ENCODE measurements around the gene CCDC66. TPM values are rescaled to one million over a fixed set of nuclear protein-coding genes. Genes with fewer than 3 reads are reported as not detected.

CCDC66 gene
- total RNA-seq, 4 donors from 2014 or later = 13.1 to 48.1 (median 21.4) TPM

- no peak overlapping the region for H3K27ac ChIP-seq
- H3K27me3 ChIP-seq = no peaks in the 10 kb centered on the region
- H3K9me3 ChIP-seq = no peaks in the 10 kb centered on the region
- in situ Hi-C loops (cut with MboI; ENCODE audit: low pct_ligation_motif_present in 1 of 4, low pct_unique_long_range_greater_than_20kb in 1 of 4, low sequenced_read_pairs in 3 of 4) = no loop called here
- no peak for DNase-seq
- TF ChIP-seq POLR2A (IDR thresholded peaks at IDR 0.05) (no peak), POLR2AphosphoS5 (IDR thresholded peaks at IDR 0.05) (no peak), CTCF (IDR thresholded peaks at IDR 0.05) (no peak), EP300 (IDR thresholded peaks at IDR 0.05; ENCODE audit: low read depth) (no peak)
- 83% methylated on average over 2 of the region's 2 CpGs for WGBS, 2 donors (ENCODE audit: low coverage in 1 of 2)
- intact Hi-C loops (cut with DNase I; ENCODE audit: low total_unique reads) = no loop called here
- peaks cover 0 to 16% (median 8%) of the 10 kb centered on the region in 4 donors for H3K36me3 ChIP-seq
- peaks cover 0 to 10% (median 4%) of the 10 kb centered on the region in 4 donors for H3K4me1 ChIP-seq
- H3K4me3 ChIP-seq = no peak overlapping the region
Observed at GRCh38 chr3:56616478-56617006, 59.6 kb downstream of the CCDC66 start.

GRCh38 chr3:56620371-56620770 is 63.4 kb downstream of the CCDC66 start:
- intact Hi-C loops (cut with DNase I; ENCODE audit: low total_unique reads) (no loop called here), in situ Hi-C loops (cut with MboI; ENCODE audit: low pct_ligation_motif_present in 1 of 4, low pct_unique_long_range_greater_than_20kb in 1 of 4, low sequenced_read_pairs in 3 of 4) (no loop called here)
- no peak overlapping the region for H3K27ac ChIP-seq
- 86 to 89% methylated on average over 2 of the region's 2 CpGs for WGBS, 2 donors (ENCODE audit: low coverage in 1 of 2)
- TF ChIP-seq CTCF (IDR thresholded peaks at IDR 0.05) (no peak), POLR2AphosphoS5 (IDR thresholded peaks at IDR 0.05) (no peak), EP300 (IDR thresholded peaks at IDR 0.05; ENCODE audit: low read depth) (no peak), POLR2A (IDR thresholded peaks at IDR 0.05) (no peak)
- no peak overlapping the region for H3K4me3 ChIP-seq
- peaks cover 0 to 30% (median 15%) of the 10 kb centered on the region in 4 donors for H3K36me3 ChIP-seq
- H3K9me3 ChIP-seq = no peaks in the 10 kb centered on the region
- no peak for DNase-seq
- H3K4me1 ChIP-seq = peaks cover 0 to 13% (median 6%) of the 10 kb centered on the region in 4 donors
- H3K27me3 ChIP-seq = no peaks in the 10 kb centered on the region

GRCh38 chr3:56621681-56622080 is 64.7 kb downstream of the CCDC66 start:
- no peak for DNase-seq
- intact Hi-C loops (cut with DNase I; ENCODE audit: low total_unique reads) = no loop called here
- no peaks in the 10 kb centered on the region for H3K27me3 ChIP-seq
- H3K4me1 ChIP-seq = peaks cover 0 to 13% (median 6%) of the 10 kb centered on the region in 4 donors
- H3K36me3 ChIP-seq = peaks cover 0 to 43% (median 15%) of the 10 kb centered on the region in 4 donors
- H3K27ac ChIP-seq = peak overlapping the region; percentile 38 to 45 (median 44)
- H3K4me3 ChIP-seq = no peak overlapping the region
- 51 to 54% methylated on average over 3 of the region's 3 CpGs for WGBS, 2 donors (ENCODE audit: low coverage in 1 of 2)
- no peaks in the 10 kb centered on the region for H3K9me3 ChIP-seq
- in situ Hi-C loops (cut with MboI; ENCODE audit: low pct_ligation_motif_present in 1 of 4, low pct_unique_long_range_greater_than_20kb in 1 of 4, low sequenced_read_pairs in 3 of 4) = no loop called here
- TF ChIP-seq CTCF (IDR thresholded peaks at IDR 0.05) (no peak), POLR2AphosphoS5 (IDR thresholded peaks at IDR 0.05) (no peak), POLR2A (IDR thresholded peaks at IDR 0.05) (no peak), EP300 (IDR thresholded peaks at IDR 0.05; ENCODE audit: low read depth) (no peak)

- in situ Hi-C loops (cut with MboI; ENCODE audit: low pct_ligation_motif_present in 1 of 4, low pct_unique_long_range_greater_than_20kb in 1 of 4, low sequenced_read_pairs in 3 of 4) = no loop called here
- intact Hi-C loops (cut with DNase I; ENCODE audit: low total_unique reads) = no loop called here
- Histone ChIP-seq H3K4me1 (peaks cover 0 to 13% (median 6%) of the 10 kb centered on the region in 4 donors), H3K9me3 (no peaks in the 10 kb centered on the region), H3K27me3 (no peaks in the 10 kb centered on the region), H3K4me3 (no peak overlapping the region), H3K27ac (peak overlapping the region in 2 of 4 donors; percentile 43 to 45), H3K36me3 (peaks cover 0 to 50% (median 17%) of the 10 kb centered on the region in 4 donors)
- 73 to 74% methylated on average over 3 of the region's 3 CpGs for WGBS, 2 donors (ENCODE audit: low coverage in 1 of 2)
- no peak for TF ChIP-seq CTCF (IDR thresholded peaks at IDR 0.05)
- TF ChIP-seq POLR2A (IDR thresholded peaks at IDR 0.05) = no peak
- no peak for TF ChIP-seq POLR2AphosphoS5 (IDR thresholded peaks at IDR 0.05)
- no peak for TF ChIP-seq EP300 (IDR thresholded peaks at IDR 0.05; ENCODE audit: low read depth)
- no peak for DNase-seq
Observed at GRCh38 chr3:56622381-56622780, 65.4 kb downstream of the CCDC66 start.

Measured in transverse colon (tissue), 4 donors.